ENCODE data around the gene RAB11A.

Gene RAB11A

DNA sequence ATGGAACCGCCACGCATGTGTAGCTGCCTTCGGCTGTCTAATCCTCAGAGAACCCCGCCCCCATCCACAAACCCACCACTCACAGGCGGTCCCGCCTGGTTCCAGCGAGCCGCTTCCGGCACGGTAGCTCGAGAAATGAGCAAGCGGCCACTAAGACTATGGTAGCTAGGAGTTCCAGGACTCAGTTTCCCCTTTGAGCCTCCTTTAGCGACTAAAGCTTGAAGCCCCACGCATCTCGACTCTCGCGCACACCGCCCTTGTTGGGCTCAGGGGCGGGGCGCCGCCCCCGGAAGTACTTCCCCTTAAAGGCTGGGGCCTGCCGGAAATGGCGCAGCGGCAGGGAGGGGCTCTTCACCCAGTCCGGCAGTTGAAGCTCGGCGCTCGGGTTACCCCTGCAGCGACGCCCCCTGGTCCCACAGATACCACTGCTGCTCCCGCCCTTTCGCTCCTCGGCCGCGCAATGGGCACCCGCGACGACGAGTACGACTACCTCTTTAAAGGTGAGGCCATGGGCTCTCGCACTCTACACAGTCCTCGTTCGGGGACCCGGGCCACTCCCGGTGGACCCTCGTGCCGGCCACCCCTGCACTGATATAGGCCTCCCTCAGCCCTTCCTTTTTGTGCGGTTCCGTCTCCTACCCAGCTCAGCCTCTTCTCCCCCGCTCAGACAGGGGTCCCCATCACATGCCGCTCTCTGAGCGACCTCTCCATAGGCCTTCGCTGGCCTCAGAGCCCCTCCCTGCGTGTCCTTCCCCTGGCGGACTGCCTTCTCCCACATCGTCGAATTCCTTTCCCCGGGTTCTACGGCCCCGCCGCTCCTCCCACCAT lies at the start of gene RAB11A:
TSS of gene RAB11A (plus strand) at position 366 of the 828 bp plus-strand sequence. CDS start at position 461, 95 bp downstream.
- 0 out of 2 replicates have a peak, but pooled peaks have one; percentile 0 for TF ChIP-seq GATA2 (IDR thresholded peaks at IDR 0.05; ENCODE audit: low read depth, low read length)
- TF ChIP-seq GATA3 (IDR thresholded peaks at IDR 0.05; ENCODE audit: low read depth, low read length) = no peak

DNA sequence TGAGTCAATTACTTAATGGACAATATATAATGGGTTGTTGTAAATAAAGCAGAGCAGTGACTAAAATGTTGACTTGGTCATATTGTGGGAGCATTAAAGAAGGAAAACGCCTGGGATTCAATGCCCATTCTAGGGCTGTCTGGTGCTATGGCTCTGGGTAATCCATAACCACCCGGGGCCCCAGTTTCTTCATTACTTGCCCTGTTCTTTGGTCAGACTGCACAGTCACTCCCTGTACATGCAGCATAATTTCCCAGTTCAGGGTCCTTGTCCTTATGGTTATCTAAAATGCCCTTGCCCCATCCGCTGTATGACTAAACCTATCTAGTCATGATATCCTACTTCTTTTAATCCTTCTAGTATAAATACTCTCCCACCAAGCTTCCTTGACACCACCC lies 49.7 kb upstream of the RAB11A start:
- TF ChIP-seq GATA3 (IDR thresholded peaks at IDR 0.05; ENCODE audit: low read depth, low read length) (no peak), GATA2 (IDR thresholded peaks at IDR 0.05; ENCODE audit: low read depth, low read length) (no peak)

DNA sequence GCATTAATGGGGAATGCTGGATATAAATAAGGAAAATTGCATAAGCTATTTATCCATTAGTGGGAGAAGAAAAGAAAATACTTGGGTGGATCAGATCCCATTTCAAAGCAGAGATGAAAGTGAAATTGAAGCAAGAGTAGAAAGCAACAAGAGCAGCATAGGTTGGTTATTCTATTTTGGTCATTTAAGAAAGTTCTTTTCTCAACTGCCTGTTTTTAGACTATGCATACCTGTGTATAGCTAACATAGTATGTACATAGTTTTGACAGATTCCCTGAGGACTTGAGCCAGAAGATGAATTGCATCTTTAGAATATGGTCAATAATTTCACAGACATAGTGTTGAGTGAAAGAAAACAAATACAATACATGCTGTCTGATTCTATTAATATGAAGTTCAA lies 48.2 kb upstream of the RAB11A start:
- no peak for TF ChIP-seq GATA2 (IDR thresholded peaks at IDR 0.05; ENCODE audit: low read depth, low read length)
- TF ChIP-seq GATA3 (IDR thresholded peaks at IDR 0.05; ENCODE audit: low read depth, low read length) = no peak

DNA sequence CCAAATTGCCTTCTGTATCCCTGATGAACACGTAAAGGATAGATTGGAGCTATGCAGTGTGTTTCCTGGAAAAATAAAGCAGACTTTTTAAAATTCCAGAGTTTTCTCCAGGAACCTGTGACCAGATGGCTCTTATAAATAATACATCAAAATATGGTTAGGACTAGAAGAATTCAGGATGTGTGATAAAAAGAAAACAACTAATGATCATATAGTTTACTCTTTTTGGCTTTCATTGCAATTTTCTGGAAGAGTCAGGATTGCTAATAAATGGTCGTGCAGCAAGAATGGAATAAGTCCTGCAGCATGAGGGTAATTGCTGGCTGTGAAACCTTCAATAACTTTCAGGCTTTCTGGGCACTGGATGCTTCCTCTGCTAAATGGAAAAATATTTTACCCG lies 47.0 kb upstream of the RAB11A start:
- TF ChIP-seq GATA2 (IDR thresholded peaks at IDR 0.05; ENCODE audit: low read depth, low read length) = no peak
- TF ChIP-seq GATA3 (IDR thresholded peaks at IDR 0.05; ENCODE audit: low read depth, low read length) = no peak

DNA sequence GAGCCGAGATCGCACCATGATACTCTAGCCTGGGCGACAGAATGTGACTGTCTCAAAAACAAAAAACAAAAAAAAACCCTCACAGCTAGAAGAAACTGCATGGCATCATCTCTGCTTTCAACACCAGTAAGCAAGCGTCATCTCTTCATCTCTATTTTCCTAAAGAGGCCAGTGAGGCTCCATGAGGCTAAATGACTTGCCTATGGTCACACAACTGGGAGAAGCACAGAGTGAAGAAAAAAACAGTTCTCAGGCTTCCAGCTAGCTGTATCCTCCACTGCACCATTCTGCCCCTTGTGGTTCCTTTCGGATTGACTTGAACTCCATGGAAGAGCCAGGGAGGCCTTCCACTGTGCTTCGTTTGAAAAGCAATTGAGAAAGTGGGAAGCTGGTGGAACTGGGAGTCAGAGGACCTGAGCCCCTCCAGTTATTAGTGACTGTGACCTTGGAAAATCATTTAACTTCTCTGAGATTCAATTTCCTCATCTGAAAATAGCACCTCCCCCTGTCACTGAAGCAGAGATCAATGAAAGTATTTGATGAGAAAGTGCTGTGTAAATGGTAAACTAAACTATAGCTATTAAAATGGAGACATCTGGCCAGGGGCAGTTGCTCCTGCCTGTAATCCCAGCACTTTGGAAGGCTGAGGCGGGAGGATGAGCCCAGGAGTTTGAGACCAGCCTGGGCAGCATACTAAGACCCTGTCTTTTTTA lies 45.1 kb upstream of the RAB11A start:
- no peak for TF ChIP-seq GATA2 (IDR thresholded peaks at IDR 0.05; ENCODE audit: low read depth, low read length)
- no peak for TF ChIP-seq GATA3 (IDR thresholded peaks at IDR 0.05; ENCODE audit: low read depth, low read length)

DNA sequence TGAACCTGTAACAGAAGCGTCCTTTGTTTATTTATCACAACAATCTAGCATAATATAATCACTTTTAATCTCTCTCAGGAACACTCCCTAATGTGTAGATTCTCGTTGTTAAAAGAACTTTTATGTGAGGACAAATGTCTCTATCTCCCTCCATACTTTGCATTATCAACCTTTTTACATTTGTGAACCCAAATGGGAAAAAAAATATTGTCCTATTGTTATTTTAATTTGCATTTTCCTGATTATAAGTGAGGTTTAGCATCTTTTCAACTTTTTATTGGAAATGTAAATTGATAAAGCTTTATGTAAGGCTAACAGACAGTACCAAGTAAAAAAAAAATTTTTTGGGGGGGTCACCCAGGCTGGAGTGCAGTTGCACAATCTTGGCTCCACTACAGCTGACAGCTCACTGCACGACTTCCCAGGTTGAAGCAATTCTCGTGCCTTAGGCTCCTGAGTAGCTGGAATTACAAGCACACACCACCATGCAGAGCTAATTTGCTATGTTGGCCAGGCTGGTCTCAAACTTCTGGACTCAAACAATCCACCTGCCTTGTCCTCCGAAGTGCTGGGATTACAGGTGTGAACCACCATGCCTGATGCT lies 44.2 kb upstream of the RAB11A start:
- TF ChIP-seq GATA3 (IDR thresholded peaks at IDR 0.05; ENCODE audit: low read depth, low read length) = no peak
- no peak for TF ChIP-seq GATA2 (IDR thresholded peaks at IDR 0.05; ENCODE audit: low read depth, low read length)

DNA sequence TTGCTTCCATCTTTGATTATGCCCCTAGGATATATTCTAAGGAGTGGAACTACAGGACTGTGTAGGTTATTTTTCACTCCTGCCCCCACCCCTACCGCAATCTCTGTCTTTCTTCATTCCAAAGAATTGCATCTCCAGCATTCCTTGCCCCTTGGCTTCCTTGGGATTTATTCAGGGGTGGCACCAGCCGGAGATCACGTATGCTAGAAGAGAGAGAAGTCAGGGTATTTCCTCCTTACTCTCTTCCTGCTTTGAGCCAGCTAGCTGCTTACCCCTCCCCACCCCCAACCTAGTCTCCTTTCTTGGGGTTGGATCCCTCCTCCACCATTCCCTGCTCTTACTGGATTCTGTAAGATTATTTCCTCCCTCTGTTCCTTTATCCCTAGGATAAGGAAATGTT lies 42.2 kb upstream of the RAB11A start:
- no peak for TF ChIP-seq GATA2 (IDR thresholded peaks at IDR 0.05; ENCODE audit: low read depth, low read length)
- no peak for TF ChIP-seq GATA3 (IDR thresholded peaks at IDR 0.05; ENCODE audit: low read depth, low read length)

DNA sequence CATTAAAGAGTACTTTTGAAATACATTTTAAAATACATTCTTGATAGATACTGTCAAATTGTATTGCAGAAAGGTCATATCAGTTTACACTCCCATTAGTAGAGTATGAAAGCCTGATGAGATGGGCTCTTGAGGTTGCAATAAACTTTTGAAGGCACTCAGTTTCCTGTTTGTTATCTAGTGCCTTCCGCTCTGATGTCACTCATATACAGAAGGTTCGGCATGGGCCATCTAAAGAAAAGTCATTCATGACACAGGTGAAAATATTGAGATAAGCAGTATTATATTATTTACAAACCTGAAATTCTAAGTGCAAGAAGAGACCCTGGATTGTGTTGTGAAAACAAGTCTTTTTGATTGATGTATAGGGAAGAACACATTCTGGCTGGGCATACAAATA lies 40.7 kb upstream of the RAB11A start:
- TF ChIP-seq GATA2 (IDR thresholded peaks at IDR 0.05; ENCODE audit: low read depth, low read length) = no peak
- no peak for TF ChIP-seq GATA3 (IDR thresholded peaks at IDR 0.05; ENCODE audit: low read depth, low read length)

DNA sequence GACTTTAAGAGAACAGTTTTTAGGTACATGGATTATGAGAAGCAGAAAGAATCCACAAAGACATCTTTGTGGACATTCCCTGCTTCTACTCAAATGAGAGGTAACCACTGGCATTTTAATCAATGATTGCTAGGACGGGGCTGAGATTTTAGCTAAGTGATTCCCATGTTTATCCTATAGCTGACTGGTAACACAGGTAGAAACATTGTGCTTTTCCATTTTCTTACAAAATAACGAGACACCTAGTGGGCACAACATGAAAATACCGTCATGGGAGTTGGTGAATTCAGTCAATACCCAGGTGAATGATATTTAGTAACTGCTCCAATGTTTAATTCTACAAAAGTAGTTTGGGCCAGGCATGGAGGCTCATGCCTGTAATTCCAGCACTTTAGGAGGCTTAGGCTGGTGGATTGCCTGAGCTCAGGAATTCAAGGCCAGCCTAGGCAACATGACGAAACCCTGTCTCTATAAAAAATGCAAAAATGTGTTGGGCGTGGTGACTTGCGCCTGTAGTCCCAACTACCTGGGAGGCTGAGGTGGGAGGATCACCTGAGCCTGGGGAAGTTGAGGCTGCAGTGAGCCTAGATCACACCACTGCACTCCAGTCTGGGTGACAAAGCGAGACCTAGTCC lies 40.0 kb upstream of the RAB11A start:
- TF ChIP-seq GATA2 (IDR thresholded peaks at IDR 0.05; ENCODE audit: low read depth, low read length) (no peak), GATA3 (IDR thresholded peaks at IDR 0.05; ENCODE audit: low read depth, low read length) (no peak)

DNA sequence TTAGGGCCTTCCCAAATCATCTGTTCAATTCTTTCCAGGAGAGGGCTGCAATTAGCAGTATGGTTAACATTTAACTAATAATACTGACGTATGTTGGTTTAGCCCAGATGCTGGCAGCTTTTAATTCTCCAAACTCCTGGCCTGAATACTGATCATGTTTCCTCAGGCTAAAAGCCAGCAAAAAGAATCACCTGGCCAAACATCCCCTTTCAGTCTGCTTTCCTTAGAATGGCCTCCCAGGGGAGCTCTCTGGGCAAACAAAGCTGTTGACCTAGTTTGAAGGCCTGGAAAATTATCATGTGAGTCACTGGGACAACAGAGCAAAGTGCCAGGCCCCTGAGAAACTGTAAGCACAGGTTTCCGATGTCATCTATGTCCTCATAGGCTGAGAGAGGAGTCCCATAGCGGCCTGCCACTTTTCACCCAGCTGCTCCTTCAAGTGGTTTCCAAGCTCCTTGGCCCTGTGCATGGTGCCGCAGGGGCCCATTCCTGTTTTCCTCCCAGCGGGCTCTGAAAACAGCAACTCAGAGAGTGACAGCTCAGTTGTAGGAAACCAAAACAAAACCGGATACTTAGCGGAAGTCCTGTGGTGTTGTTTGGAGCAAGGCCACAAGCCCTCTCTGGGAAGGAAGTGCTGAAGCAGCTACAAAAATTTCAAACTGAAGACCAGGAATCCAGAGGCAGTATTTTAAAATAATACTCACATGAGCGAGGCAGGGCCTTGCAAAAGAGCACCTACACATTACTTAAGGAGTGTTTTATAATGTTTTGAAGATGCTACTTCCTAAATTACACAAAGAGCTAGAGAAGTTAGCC lies 36.5 kb upstream of the RAB11A start:
- TF ChIP-seq GATA2 (IDR thresholded peaks at IDR 0.05; ENCODE audit: low read depth, low read length) = no peak
- no peak for TF ChIP-seq GATA3 (IDR thresholded peaks at IDR 0.05; ENCODE audit: low read depth, low read length)

DNA sequence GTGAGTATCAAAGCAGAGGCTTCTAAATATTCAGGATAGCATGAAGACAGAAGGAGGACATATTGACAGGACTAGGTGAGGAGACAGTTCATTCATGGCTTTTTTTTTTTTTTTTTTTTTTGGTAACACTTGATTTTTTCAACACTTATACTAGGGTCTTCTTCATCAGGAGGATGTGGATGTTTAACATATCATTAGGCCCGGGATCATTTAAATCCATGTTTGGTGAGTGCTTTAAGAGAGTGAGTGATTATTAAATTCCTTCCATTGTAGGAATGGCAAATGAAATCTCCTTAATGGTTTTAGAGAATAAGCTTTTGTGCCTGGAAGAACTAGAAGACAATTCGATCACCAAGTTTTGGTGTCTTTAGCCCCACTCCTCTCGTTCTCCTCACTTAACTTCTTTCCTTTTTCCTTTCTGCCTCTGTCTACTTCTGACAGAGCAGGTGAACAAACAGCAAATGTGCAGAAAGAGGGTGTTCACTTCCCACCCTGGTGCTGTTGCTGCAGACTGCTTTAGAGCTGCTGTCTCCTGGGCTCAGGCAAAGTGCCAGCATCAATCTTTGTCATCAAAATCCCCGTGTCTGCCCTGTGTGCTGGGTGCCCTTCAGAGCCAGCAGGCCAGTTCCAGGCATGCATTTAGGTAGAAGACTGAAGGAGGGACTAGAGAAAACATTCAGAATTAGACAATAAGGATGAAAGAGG lies 35.6 kb upstream of the RAB11A start:
- TF ChIP-seq GATA3 (IDR thresholded peaks at IDR 0.05; ENCODE audit: low read depth, low read length) (no peak), GATA2 (IDR thresholded peaks at IDR 0.05; ENCODE audit: low read depth, low read length) (no peak)

DNA sequence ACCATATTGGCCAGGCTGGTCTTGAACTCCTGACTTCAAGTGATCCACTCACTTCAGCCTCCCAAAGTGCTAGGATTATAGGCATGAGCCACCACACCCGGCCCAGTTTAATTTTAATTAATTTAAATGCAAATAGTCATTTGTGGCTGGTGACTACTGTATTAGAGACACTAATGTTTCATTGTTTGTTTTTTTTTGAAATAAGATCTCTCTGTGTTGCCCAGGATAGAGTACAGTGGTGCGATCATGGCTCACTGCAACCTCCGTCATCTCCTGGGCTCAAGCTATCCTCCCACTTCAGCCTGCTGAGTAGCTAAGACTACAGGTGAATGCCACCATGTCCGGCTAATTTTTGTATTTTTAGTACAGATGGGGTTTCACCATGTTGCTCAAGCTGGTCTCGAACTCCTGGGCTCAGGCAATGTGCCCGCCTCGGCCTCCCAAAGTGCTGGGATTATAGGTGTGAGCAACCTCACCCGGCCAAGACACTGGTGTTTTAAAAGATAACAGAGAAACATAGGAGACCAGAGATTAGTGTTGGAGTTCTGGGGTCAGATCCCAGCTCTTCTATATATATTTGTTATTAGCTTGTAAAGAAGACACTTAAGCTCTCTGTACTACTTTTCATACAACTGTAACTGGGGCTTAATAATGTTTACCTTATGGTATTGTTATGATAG lies 34.5 kb upstream of the RAB11A start:
- no peak for TF ChIP-seq GATA3 (IDR thresholded peaks at IDR 0.05; ENCODE audit: low read depth, low read length)
- TF ChIP-seq GATA2 (IDR thresholded peaks at IDR 0.05; ENCODE audit: low read depth, low read length) = no peak

Data from SH-SY5Y (cell line).